Keratinocyte (primary cell): ENCODE results near the gene ATP2A3. TPM values are rescaled to one million over a fixed set of nuclear protein-coding genes. Genes with fewer than 3 reads are reported as not detected.

Experiments
- DNase-seq: peaks from one replicate; pipeline ENCODE4 v3.0.0-alpha.2; 2011; ENCODE audit warnings: low read depth, missing footprints, low spot score
- FAIRE-seq: peaks from 2 replicates; lab custom pipeline; 2011; peaks lifted over from hg19 to GRCh38; lab: Jason Lieb, UNC
- H2AFZ ChIP-seq: 2 replicates; pipeline ENCODE4 v1.6.0; 2012; ENCODE audit warnings: low read length, control low read depth, inconsistent platforms; ENCODE audit not compliant: control insufficient read depth
- H3K27ac ChIP-seq: 2 replicates; pipeline ENCODE4 v1.5.1; 2011; ENCODE audit warnings: low read length; ENCODE audit not compliant: control insufficient read depth, insufficient read depth
- H3K27me3 ChIP-seq: 3 replicates; pipeline ENCODE4 v1.6.0; 2011; ENCODE audit warnings: low read length; ENCODE audit not compliant: control insufficient read depth, insufficient read depth; ENCODE audit errors: extremely low read depth
- H3K36me3 ChIP-seq, 2 experiments: 2 replicates in 1 of 2; 3 replicates in 1 of 2; pipeline ENCODE4 v1.5.1; 2011; ENCODE audit warnings: low read length in 2 of 2, mild to moderate bottlenecking in 1 of 2; ENCODE audit not compliant: control insufficient read depth in 2 of 2, insufficient read depth in 2 of 2; ENCODE audit errors: extremely low read depth in 1 of 2
- H3K4me1 ChIP-seq: 3 replicates; pipeline ENCODE4 v1.5.1; 2011; ENCODE audit warnings: low read length; ENCODE audit not compliant: control insufficient read depth, insufficient read depth; ENCODE audit errors: extremely low read depth
- H3K4me2 ChIP-seq: 3 replicates; pipeline ENCODE4 v1.6.0; 2011; ENCODE audit warnings: low read depth, low read length; ENCODE audit not compliant: control insufficient read depth, insufficient read depth; ENCODE audit errors: extremely low read depth
- H3K4me3 ChIP-seq, 3 experiments: fragments of 200-600 bp in 1 of 3; sonication (generic) in 1 of 3; 2 replicates in 2 of 3; 3 replicates in 1 of 3; pipeline ENCODE4 v1.5.1; 2011 to 2016; ENCODE audit warnings: low read length in 3 of 3, mild to moderate bottlenecking in 3 of 3, control low read depth in 2 of 3, inconsistent platforms in 1 of 3, low read depth in 1 of 3, mixed read lengths in 1 of 3, mixed run types in 1 of 3, moderate library complexity in 1 of 3; ENCODE audit not compliant: control insufficient read depth in 2 of 3, insufficient read depth in 2 of 3; ENCODE audit errors: extremely low read depth in 1 of 3
- H3K79me2 ChIP-seq: 2 replicates; pipeline ENCODE4 v1.6.0; 2012; ENCODE audit warnings: low read length; ENCODE audit not compliant: control insufficient read depth, insufficient read depth
- H3K9ac ChIP-seq: 3 replicates; pipeline ENCODE4 v1.6.0; 2011; ENCODE audit warnings: low read length; ENCODE audit not compliant: control insufficient read depth, insufficient read depth; ENCODE audit errors: extremely low read depth
- H3K9me1 ChIP-seq: 3 replicates; pipeline ENCODE4 v1.6.0; 2011; ENCODE audit warnings: low read length; ENCODE audit not compliant: control insufficient read depth, insufficient read depth; ENCODE audit errors: extremely low read depth
- H3K9me3 ChIP-seq: 2 replicates; pipeline ENCODE4 v1.5.1; 2012; ENCODE audit warnings: low read depth, low read length; ENCODE audit not compliant: control insufficient read depth
- H4K20me1 ChIP-seq: 3 replicates; pipeline ENCODE4 v1.6.0; 2011; ENCODE audit warnings: low read length; ENCODE audit not compliant: control insufficient read depth, insufficient read depth; ENCODE audit errors: extremely low read depth
- EZH2 ChIP-seq: IDR thresholded peaks from one replicate; pipeline ENCODE4 v1.6.1; 2012; ENCODE audit warnings: inconsistent platforms, mild to moderate bottlenecking, low read length, moderate library complexity
- dilution Hi-C: fragments of 300-500 bp; cut with MboI; formaldehyde crosslinking; loops from one replicate; pipeline ENCODE4 v1.7.0; 2020; ENCODE audit warnings: low sequenced_read_pairs; ENCODE audit not compliant: extremely low pct_ligation_motif_present
- polyA plus RNA-seq, 5 experiments: library from polyadenylated mRNA; depleted of rRNA in 3 of 5; stranded (reverse) in 3 of 5; stranded (forward) in 1 of 5; unstranded in 1 of 5; fragments of >200 nt; gene quantifications; 1 replicate in 1 of 5; 2 replicates in 3 of 5; 3 replicates in 1 of 5; pipeline versions ENCODE4 v1.2.1 to v1.2.3, GENCODE V29; 2011 to 2012; ENCODE audit warnings: missing spikeins in 2 of 5, low read depth in 1 of 5, low replicate concordance in 1 of 5
- TF ChIP-seq, protein P1 (sequence below), 3 experiments: IDR thresholded peaks in 1 of 3; conservative IDR thresholded peaks in 1 of 3; optimal IDR thresholded peaks in 1 of 3; 2 replicates in 2 of 3; 3 replicates in 1 of 3; pipeline versions ENCODE3 to v1.5.1; 2011; ENCODE audit warnings: low read length in 3 of 3, mild to moderate bottlenecking in 3 of 3, moderate library complexity in 2 of 3, control low read depth in 1 of 3, inconsistent platforms in 1 of 3; ENCODE audit not compliant: insufficient read depth in 2 of 3; ENCODE audit errors: extremely low read depth in 1 of 3

The ATP2A3 gene
- polyA plus RNA-seq, 1 donor (not counting 4 experiments of a cell fraction or from before 2014, with no cell fraction given): 0.13 TPM

DNA sequence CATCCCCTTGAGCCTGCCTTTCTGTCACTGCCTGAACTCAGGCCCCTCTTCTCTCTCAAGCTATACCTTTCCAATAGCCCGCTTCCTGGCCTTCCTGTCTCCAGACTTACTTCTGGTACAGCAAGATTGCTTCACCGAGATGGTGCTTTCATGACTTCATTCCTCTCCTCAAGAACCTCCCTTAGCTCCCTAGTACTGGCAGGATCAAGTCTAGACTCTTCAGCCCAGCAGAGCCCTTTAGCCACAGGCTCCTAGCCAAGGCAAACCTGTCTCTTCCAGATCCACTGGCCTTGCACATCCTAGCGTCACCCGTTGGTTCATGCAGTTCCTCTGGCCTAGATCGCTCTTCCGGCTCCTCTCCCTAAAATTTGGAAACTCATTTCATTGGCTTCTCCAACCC, 6.4 kb upstream of the ATP2A3 start:
- TF ChIP-seq, protein P1, sequence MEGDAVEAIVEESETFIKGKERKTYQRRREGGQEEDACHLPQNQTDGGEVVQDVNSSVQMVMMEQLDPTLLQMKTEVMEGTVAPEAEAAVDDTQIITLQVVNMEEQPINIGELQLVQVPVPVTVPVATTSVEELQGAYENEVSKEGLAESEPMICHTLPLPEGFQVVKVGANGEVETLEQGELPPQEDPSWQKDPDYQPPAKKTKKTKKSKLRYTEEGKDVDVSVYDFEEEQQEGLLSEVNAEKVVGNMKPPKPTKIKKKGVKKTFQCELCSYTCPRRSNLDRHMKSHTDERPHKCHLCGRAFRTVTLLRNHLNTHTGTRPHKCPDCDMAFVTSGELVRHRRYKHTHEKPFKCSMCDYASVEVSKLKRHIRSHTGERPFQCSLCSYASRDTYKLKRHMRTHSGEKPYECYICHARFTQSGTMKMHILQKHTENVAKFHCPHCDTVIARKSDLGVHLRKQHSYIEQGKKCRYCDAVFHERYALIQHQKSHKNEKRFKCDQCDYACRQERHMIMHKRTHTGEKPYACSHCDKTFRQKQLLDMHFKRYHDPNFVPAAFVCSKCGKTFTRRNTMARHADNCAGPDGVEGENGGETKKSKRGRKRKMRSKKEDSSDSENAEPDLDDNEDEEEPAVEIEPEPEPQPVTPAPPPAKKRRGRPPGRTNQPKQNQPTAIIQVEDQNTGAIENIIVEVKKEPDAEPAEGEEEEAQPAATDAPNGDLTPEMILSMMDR (optimal IDR thresholded peaks at IDR 0.05 in 1 of 3, IDR thresholded peaks at IDR 0.05 in 1 of 3, conservative IDR thresholded peaks at IDR 0.05 in 1 of 3; ENCODE audit: extremely low read depth in 1 of 3, insufficient read depth in 2 of 3, low read length in 3 of 3): no peak
- TF ChIP-seq EZH2: no peak
- no peaks in the 10 kb centered on the region for H3K79me2 ChIP-seq
- no peak overlapping the region for H3K27ac ChIP-seq
- H2AFZ ChIP-seq: no peak overlapping the region
- no peak for DNase-seq
- dilution Hi-C loops: no loop called here
- peaks cover 2% of the 10 kb centered on the region for H3K9me3 ChIP-seq
- no peaks in the 10 kb centered on the region for H3K36me3 ChIP-seq
- H3K4me1 ChIP-seq: no peaks in the 10 kb centered on the region
- no peaks in the 10 kb centered on the region for H3K27me3 ChIP-seq
- no peak overlapping the region for H3K4me3 ChIP-seq
- H4K20me1 ChIP-seq: no peaks in the 10 kb centered on the region
- H3K4me2 ChIP-seq: no peak overlapping the region
- H3K9me1 ChIP-seq: no peaks in the 10 kb centered on the region
- FAIRE-seq: no peak
- H3K9ac ChIP-seq: no peak overlapping the region

DNA sequence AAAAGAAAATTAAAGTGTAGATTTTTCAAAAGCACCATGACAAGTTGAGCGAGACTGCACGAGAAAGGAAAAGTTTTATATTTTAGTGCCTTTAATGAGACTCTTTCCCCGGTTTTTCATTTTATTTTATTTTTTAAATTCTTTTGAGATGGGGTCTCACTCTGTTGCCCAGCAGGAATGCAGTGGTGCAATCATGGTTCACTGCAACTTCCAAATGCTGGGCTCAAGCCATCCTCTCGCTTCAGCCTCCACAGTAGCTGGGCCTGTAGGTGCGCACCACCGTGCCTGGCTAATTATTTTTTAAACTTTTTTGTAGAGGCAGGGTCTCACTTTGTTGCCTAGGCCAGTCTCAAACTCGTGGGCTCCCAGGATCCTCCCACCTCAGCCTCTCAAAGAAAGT, 5.7 kb upstream of the ATP2A3 start:
- Histone ChIP-seq H3K79me2 (no peaks in the 10 kb centered on the region), H3K4me2 (no peak overlapping the region), H4K20me1 (no peaks in the 10 kb centered on the region), H3K4me3 (no peak overlapping the region), H3K27me3 (no peaks in the 10 kb centered on the region), H3K36me3 (no peaks in the 10 kb centered on the region), H2AFZ (no peak overlapping the region), H3K9me1 (no peaks in the 10 kb centered on the region), H3K9me3 (peaks cover 2% of the 10 kb centered on the region), H3K9ac (no peak overlapping the region), H3K27ac (no peak overlapping the region), H3K4me1 (peaks cover 6% of the 10 kb centered on the region)
- dilution Hi-C loops: no loop called here
- DNase-seq (no peak), FAIRE-seq (no peak)
- no peak for TF ChIP-seq EZH2
- TF ChIP-seq, protein P1 (optimal IDR thresholded peaks at IDR 0.05 in 1 of 3, IDR thresholded peaks at IDR 0.05 in 1 of 3, conservative IDR thresholded peaks at IDR 0.05 in 1 of 3; ENCODE audit: extremely low read depth in 1 of 3, insufficient read depth in 2 of 3, low read length in 3 of 3): no peak
